ENCODE data around the gene UROS.

Gene UROS

DNA sequence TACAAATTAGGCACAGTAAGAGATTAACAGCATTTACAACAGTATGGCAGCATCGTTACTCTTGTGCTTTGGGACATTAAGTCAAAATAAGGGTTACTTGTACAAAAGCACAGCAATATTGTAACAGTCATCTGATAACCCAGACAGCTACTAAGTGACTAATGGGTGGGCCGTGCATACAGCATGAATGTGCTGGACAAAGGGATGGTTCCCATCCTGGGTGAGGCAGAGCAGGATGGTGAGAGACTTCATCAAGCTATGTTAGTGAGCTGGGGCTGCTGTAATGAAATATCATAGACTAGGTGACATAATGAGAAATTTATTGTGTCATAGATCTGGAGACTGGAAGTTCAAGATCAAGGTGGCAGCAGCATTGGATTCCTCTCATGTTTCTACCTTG, 78.1 kb downstream of the UROS start:
- TF ChIP-seq ZBTB7A (IDR thresholded peaks at IDR 0.05; ENCODE audit: low read depth): no peak
- no peak for TF ChIP-seq TEAD4 (IDR thresholded peaks at IDR 0.05)
- TF ChIP-seq, protein P1, sequence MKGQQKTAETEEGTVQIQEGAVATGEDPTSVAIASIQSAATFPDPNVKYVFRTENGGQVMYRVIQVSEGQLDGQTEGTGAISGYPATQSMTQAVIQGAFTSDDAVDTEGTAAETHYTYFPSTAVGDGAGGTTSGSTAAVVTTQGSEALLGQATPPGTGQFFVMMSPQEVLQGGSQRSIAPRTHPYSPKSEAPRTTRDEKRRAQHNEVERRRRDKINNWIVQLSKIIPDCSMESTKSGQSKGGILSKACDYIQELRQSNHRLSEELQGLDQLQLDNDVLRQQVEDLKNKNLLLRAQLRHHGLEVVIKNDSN (IDR thresholded peaks at IDR 0.05): no peak
- no peak for TF ChIP-seq CEBPB (IDR thresholded peaks at IDR 0.05)
- TF ChIP-seq EGR1 (IDR thresholded peaks at IDR 0.05): no peak
- TF ChIP-seq, protein P2, sequence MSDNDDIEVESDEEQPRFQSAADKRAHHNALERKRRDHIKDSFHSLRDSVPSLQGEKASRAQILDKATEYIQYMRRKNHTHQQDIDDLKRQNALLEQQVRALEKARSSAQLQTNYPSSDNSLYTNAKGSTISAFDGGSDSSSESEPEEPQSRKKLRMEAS (IDR thresholded peaks at IDR 0.05): no peak
- TF ChIP-seq CREB1 (IDR thresholded peaks at IDR 0.05; ENCODE audit: low read depth): no peak
- no peak for TF ChIP-seq YY1 (IDR thresholded peaks at IDR 0.05; ENCODE audit: low read depth)
- TF ChIP-seq, protein P3, sequence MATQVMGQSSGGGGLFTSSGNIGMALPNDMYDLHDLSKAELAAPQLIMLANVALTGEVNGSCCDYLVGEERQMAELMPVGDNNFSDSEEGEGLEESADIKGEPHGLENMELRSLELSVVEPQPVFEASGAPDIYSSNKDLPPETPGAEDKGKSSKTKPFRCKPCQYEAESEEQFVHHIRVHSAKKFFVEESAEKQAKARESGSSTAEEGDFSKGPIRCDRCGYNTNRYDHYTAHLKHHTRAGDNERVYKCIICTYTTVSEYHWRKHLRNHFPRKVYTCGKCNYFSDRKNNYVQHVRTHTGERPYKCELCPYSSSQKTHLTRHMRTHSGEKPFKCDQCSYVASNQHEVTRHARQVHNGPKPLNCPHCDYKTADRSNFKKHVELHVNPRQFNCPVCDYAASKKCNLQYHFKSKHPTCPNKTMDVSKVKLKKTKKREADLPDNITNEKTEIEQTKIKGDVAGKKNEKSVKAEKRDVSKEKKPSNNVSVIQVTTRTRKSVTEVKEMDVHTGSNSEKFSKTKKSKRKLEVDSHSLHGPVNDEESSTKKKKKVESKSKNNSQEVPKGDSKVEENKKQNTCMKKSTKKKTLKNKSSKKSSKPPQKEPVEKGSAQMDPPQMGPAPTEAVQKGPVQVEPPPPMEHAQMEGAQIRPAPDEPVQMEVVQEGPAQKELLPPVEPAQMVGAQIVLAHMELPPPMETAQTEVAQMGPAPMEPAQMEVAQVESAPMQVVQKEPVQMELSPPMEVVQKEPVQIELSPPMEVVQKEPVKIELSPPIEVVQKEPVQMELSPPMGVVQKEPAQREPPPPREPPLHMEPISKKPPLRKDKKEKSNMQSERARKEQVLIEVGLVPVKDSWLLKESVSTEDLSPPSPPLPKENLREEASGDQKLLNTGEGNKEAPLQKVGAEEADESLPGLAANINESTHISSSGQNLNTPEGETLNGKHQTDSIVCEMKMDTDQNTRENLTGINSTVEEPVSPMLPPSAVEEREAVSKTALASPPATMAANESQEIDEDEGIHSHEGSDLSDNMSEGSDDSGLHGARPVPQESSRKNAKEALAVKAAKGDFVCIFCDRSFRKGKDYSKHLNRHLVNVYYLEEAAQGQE (IDR thresholded peaks at IDR 0.05; ENCODE audit: low read depth): no peak

DNA sequence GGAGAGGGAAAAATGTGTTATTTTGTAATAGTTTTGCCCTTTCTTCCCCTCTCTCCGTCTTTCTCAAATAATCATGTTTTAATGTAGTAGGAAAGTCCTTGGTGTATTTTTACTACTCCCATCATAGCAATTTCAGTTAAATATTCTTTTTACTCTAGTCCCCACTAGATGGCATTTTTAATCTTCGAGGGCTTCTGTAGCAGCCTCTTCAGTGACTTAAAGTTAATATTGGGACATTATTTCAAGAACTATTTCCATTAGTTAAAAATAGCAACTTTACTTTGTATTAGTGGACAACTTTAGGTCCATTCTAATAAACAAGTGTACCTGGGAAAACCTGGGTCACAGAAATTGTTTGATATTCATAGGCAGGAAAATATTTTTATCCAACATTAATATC, 80.6 kb downstream of the UROS start:
- TF ChIP-seq CEBPB (IDR thresholded peaks at IDR 0.05): no peak
- TF ChIP-seq, protein P2 (IDR thresholded peaks at IDR 0.05): no peak
- TF ChIP-seq, protein P1 (IDR thresholded peaks at IDR 0.05): no peak
- TF ChIP-seq, protein P3 (IDR thresholded peaks at IDR 0.05; ENCODE audit: low read depth): no peak
- no peak for TF ChIP-seq EP300 (IDR thresholded peaks at IDR 0.05; ENCODE audit: borderline replicate concordance)
- TF ChIP-seq NFIC (IDR thresholded peaks at IDR 0.05): no peak
- TF ChIP-seq TCF12 (IDR thresholded peaks at IDR 0.05; ENCODE audit: low read depth): no peak
- TF ChIP-seq RAD21 (IDR thresholded peaks at IDR 0.05; ENCODE audit: low read depth): no peak
- no peak for TF ChIP-seq FOXM1 (IDR thresholded peaks at IDR 0.05; ENCODE audit: borderline replicate concordance, low read depth)
- no peak for TF ChIP-seq TEAD4 (IDR thresholded peaks at IDR 0.05)
- TF ChIP-seq YY1 (IDR thresholded peaks at IDR 0.05; ENCODE audit: low read depth): no peak
- TF ChIP-seq CREB1 (IDR thresholded peaks at IDR 0.05; ENCODE audit: low read depth): no peak
- TF ChIP-seq TAF1 (IDR thresholded peaks at IDR 0.05; ENCODE audit: low read depth): no peak
- TF ChIP-seq EGR1 (IDR thresholded peaks at IDR 0.05): no peak

DNA sequence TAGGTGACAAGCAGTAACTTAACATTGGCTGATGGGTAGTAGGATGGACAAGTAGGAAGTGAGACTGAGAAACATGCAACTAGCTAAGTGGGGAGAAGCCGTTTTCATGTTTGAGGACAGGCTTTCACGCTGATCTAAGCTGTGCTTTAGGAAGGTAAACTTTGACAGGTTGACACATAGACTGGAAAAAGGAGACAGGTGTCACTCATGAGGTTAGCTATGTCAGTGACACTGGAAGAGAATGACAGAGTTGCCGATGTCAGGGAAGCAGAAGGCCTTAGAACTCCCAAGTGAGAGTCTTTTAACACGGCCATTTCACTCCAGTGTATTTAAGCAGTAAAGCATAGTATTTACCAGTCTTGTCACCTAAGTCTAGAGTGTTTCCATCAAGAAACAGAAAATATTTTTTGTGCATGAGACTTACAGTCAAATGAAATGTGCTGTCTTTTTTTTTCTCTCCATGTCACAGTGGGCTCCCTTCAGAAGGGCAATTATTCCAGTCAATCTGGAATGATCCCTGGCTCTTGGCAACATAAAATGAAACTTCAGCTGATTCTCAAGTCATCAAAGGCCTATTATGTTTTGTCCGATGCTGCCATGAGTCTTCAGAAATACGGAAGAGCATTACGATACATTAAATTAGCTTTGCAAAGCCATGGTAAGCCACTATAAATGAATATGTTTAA, 82.9 kb downstream of the UROS start:
- TF ChIP-seq ZBTB7A (IDR thresholded peaks at IDR 0.05; ENCODE audit: low read depth) (no peak), TCF12 (IDR thresholded peaks at IDR 0.05; ENCODE audit: low read depth) (no peak), NFIC (IDR thresholded peaks at IDR 0.05) (no peak), FOXM1 (IDR thresholded peaks at IDR 0.05; ENCODE audit: borderline replicate concordance, low read depth) (no peak)
- TF ChIP-seq, protein P2 (IDR thresholded peaks at IDR 0.05): no peak
- TF ChIP-seq, protein P3 (IDR thresholded peaks at IDR 0.05; ENCODE audit: low read depth): no peak

Measured in Ishikawa (cell line).